Tibial artery (tissue), 4 donors: ENCODE measurements around the gene MINDY4B.

ENCODE experiments used
- DNase-seq, 2 donors: peaks; one replicate each; pipeline ENCODE4 v3.0.0-alpha.2; 2019
- H3K27ac ChIP-seq, 2 donors: fragments of 200-600 bp; sonication (generic) in 1 of 2; 1 replicate in 1 of 2; 2 replicates in 1 of 2; pipeline ENCODE4 v1.5.1; 2018 to 2019; ENCODE audit warnings: mild to moderate bottlenecking in 1 of 2
- H3K27me3 ChIP-seq, 2 donors: fragments of 200-600 bp; sonication (generic) in 1 of 2; one replicate each; pipeline versions ENCODE4 v1.5.1 to v1.6.0; 2016 to 2019
- H3K36me3 ChIP-seq, 3 donors: fragments of 200-600 bp; sonication (generic) in 2 of 3; one replicate each; pipeline ENCODE4 v1.5.1; 2016 to 2019; ENCODE audit warnings: mild to moderate bottlenecking in 2 of 3
- H3K4me1 ChIP-seq, 4 donors: fragments of 200-600 bp; sonication (generic) in 2 of 4; 1 replicate in 3 of 4; 2 replicates in 1 of 4; pipeline ENCODE4 v1.5.1; 2016 to 2019
- H3K4me3 ChIP-seq, 2 donors: fragments of 200-600 bp; sonication (generic) in 1 of 2; 1 replicate in 1 of 2; 2 replicates in 1 of 2; pipeline ENCODE4 v1.5.1; 2018 to 2019; ENCODE audit warnings: mild to moderate bottlenecking in 2 of 2
- H3K9me3 ChIP-seq, 3 donors: fragments of 200-600 bp; sonication (generic) in 1 of 3; one replicate each; pipeline ENCODE4 v1.5.1; 2016 to 2019
- CTCF ChIP-seq, 2 experiments: fragments of 200-600 bp in 1 of 2; fragments of 450-650 bp in 1 of 2; IDR thresholded peaks; one replicate each; pipeline ENCODE4 v1.5.1; 2017 to 2019; ENCODE audit warnings: antibody characterized with exemption in 2 of 2, mild to moderate bottlenecking in 1 of 2, moderate library complexity in 1 of 2
- intact Hi-C: fragments of 100-400 bp; cut with DNase I; formaldehyde crosslinking; loops from one replicate; pipeline ENCODE4 v1.15.0; 2023; ENCODE audit warnings: low total_unique reads

The MINDY4B gene

GRCh38 chr3:150887031-150887430 lies 18.2 kb downstream of the MINDY4B start:
- no peaks in the 10 kb centered on the region for H3K36me3 ChIP-seq
- DNase-seq: no peak
- intact Hi-C loops: no loop called here
- H3K27ac ChIP-seq: no peak overlapping the region
- no peaks in the 10 kb centered on the region for H3K4me1 ChIP-seq
- peaks cover 0 to 4% of the 10 kb centered on the region in 2 donors for H3K27me3 ChIP-seq
- no peak overlapping the region for H3K4me3 ChIP-seq
- H3K9me3 ChIP-seq: no peaks in the 10 kb centered on the region
- no peak for TF ChIP-seq CTCF (IDR thresholded peaks at IDR 0.05)

GRCh38 chr3:150885535-150885934 lies 19.7 kb downstream of the MINDY4B start:
- Histone ChIP-seq H3K36me3 (no peaks in the 10 kb centered on the region), H3K27me3 (peaks cover 0 to 4% of the 10 kb centered on the region in 2 donors), H3K4me1 (no peaks in the 10 kb centered on the region), H3K27ac (no peak overlapping the region), H3K9me3 (no peaks in the 10 kb centered on the region), H3K4me3 (no peak overlapping the region)
- no peak for TF ChIP-seq CTCF (IDR thresholded peaks at IDR 0.05)
- no peak for DNase-seq
- intact Hi-C loops: no loop called here

DNA sequence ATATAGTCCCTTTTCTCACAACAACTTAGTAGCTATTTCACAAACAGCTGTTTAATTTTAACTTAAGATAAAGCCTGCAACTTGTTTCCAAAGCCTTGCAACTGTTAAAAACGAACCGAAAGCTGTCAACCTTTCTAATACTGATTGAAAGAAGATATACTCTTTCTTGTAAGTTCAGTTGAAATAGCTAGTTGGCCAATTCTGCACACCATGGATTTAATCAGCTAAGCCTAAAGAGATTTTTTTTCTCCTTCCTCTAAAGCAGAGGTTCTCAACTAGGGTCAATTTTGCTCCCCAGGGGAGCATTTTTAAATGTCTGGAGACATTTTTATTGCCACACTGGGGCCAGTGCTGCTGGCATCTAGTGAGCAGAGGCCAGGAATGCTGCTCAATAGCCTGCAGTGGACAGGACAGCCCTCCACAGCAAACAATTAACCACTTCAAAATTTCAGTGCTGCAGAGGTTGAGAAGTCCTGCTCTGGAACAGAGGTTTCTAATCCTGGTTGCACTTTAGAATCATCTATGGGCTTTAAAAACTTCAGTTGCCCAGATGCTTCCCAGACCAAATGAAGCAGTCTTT lies 26.2 kb downstream of the MINDY4B start:
- no peak overlapping the region for H3K27ac ChIP-seq
- intact Hi-C loops: no loop called here

DNA sequence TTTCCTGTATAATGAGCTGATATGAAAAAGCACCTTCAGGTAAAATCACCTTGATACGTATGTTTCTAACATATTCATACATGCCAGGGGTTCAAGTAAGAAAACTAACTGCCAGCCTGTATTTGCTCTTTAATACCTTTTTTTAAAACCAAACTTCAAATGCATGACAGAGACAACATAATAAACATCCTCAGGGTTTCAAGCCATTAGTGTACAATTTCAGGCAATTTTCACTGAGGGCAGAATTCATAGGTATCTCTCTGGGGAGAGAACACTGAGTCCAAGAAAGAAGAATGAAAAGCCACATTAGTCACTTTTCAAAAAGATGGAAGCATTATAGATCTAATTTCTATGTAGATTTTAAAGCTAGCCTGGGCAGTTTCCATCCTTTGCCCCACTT lies 26.9 kb downstream of the MINDY4B start:
- Histone ChIP-seq H3K4me1 (peaks cover 0 to 13% (median 2%) of the 10 kb centered on the region in 4 donors), H3K9me3 (no peaks in the 10 kb centered on the region), H3K27ac (no peak overlapping the region), H3K4me3 (no peak overlapping the region), H3K36me3 (no peaks in the 10 kb centered on the region), H3K27me3 (no peaks in the 10 kb centered on the region)
- TF ChIP-seq CTCF (IDR thresholded peaks at IDR 0.05): no peak
- no peak for DNase-seq
- intact Hi-C loops: no loop called here

More for the DNA sequence above, 26.2 kb downstream of the MINDY4B start:
- Histone ChIP-seq H3K9me3 (no peaks in the 10 kb centered on the region), H3K4me1 (peaks cover 0 to 13% (median 2%) of the 10 kb centered on the region in 4 donors), H3K36me3 (no peaks in the 10 kb centered on the region), H3K4me3 (no peak overlapping the region), H3K27me3 (no peaks in the 10 kb centered on the region)
- DNase-seq: no peak
- no peak for TF ChIP-seq CTCF (IDR thresholded peaks at IDR 0.05)

DNA sequence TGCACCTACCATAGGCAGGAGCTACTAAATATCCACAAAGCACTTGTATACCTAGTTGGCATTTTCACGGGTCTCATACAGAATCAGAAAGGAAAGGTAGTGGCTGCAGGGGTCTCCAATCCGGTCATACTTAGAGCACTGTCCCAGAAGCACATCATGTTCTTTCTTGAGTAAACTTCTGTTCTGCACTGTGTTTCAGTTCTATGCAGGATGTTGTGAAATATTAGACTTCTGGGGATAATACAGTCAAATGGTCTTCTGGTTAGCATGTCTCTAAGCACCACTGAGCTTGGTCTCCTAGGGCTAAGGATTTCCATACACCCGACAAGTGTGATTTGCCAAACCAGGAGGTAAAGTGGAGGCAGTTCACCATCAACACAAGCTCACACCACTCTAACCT lies 27.9 kb downstream of the MINDY4B start:
- H3K4me1 ChIP-seq: peaks cover 0 to 13% (median 2%) of the 10 kb centered on the region in 4 donors
- H3K27ac ChIP-seq: no peak overlapping the region
- H3K4me3 ChIP-seq: no peak overlapping the region
- no peaks in the 10 kb centered on the region for H3K27me3 ChIP-seq
- DNase-seq: no peak
- no peaks in the 10 kb centered on the region for H3K9me3 ChIP-seq
- H3K36me3 ChIP-seq: no peaks in the 10 kb centered on the region
- TF ChIP-seq CTCF (IDR thresholded peaks at IDR 0.05): no peak
- intact Hi-C loops: no loop called here
